Glutamatergic neuron (in vitro differentiated cells): ENCODE data around the gene ROR2. TPM values are rescaled to one million over a fixed set of nuclear protein-coding genes. Genes with fewer than 3 reads are reported as not detected.

ENCODE experiments used
- DNase-seq: peaks from one replicate; pipeline ENCODE4 v3.0.0; 2022
- H3K27ac Mint-ChIP-seq: one replicate; pipeline ENCODE4 v1.8.0; 2020; ENCODE audit warnings: mild to moderate bottlenecking, mixed read lengths, inconsistent platforms; ENCODE audit not compliant: unreplicated experiment
- H3K27me3 Mint-ChIP-seq: one replicate; pipeline ENCODE4 v1.8.0; 2020; ENCODE audit warnings: mild to moderate bottlenecking, moderate library complexity, mixed read lengths, inconsistent platforms; ENCODE audit not compliant: unreplicated experiment
- H3K36me3 Mint-ChIP-seq: one replicate; pipeline ENCODE4 v1.8.0; 2020; ENCODE audit warnings: mild to moderate bottlenecking, mixed read lengths, inconsistent platforms; ENCODE audit not compliant: unreplicated experiment
- H3K4me1 Mint-ChIP-seq: one replicate; pipeline ENCODE4 v1.8.0; 2020; ENCODE audit warnings: mild to moderate bottlenecking, low read depth, mixed read lengths, inconsistent platforms; ENCODE audit not compliant: unreplicated experiment
- H3K4me3 Mint-ChIP-seq: one replicate; pipeline ENCODE4 v1.8.0; 2020; ENCODE audit warnings: mild to moderate bottlenecking, mixed read lengths, inconsistent platforms; ENCODE audit not compliant: unreplicated experiment
- H3K9me3 Mint-ChIP-seq: one replicate; pipeline ENCODE4 v1.8.0; 2020; ENCODE audit warnings: mild to moderate bottlenecking, moderate library complexity, mixed read lengths, inconsistent platforms; ENCODE audit not compliant: unreplicated experiment
- total RNA-seq: library from RNA; stranded (reverse); fragmentation: NEBNext Ultra II Directional; extraction: Animal tissue kit (Norgen Biotek cat#: 25700); gene quantifications from one replicate; pipeline ENCODE4 v1.2.1, GENCODE V29; 2021; ENCODE audit not compliant: unreplicated experiment
- TF ChIP-seq, protein P1 (sequence below): fragments of 200-600 bp; sonication (generic); IDR thresholded peaks from one replicate; pipeline ENCODE4 v1.5.0; 2021; ENCODE audit not compliant: partially characterized antibody, unreplicated experiment

Gene ROR2
- total RNA-seq, 1 donor from 2014 or later, result 51.1 TPM

GRCh38 chr9:91775708-91776028, 174.4 kb downstream of the ROR2 start:
- H3K9me3 Mint-ChIP-seq, result peaks cover 18% of the 10 kb centered on the region
- peak overlapping the region; percentile 45 for H3K4me3 Mint-ChIP-seq
- DNase-seq, result no peak
- H3K4me1 Mint-ChIP-seq, result peaks cover 63% of the 10 kb centered on the region
- TF ChIP-seq, protein P1, sequence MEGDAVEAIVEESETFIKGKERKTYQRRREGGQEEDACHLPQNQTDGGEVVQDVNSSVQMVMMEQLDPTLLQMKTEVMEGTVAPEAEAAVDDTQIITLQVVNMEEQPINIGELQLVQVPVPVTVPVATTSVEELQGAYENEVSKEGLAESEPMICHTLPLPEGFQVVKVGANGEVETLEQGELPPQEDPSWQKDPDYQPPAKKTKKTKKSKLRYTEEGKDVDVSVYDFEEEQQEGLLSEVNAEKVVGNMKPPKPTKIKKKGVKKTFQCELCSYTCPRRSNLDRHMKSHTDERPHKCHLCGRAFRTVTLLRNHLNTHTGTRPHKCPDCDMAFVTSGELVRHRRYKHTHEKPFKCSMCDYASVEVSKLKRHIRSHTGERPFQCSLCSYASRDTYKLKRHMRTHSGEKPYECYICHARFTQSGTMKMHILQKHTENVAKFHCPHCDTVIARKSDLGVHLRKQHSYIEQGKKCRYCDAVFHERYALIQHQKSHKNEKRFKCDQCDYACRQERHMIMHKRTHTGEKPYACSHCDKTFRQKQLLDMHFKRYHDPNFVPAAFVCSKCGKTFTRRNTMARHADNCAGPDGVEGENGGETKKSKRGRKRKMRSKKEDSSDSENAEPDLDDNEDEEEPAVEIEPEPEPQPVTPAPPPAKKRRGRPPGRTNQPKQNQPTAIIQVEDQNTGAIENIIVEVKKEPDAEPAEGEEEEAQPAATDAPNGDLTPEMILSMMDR, result peak; percentile 67
- H3K27ac Mint-ChIP-seq, result peak overlapping the region; percentile 84
- H3K27me3 Mint-ChIP-seq, result peaks cover 9% of the 10 kb centered on the region
- H3K36me3 Mint-ChIP-seq, result no peaks in the 10 kb centered on the region

- no peaks in the 10 kb centered on the region for H3K36me3 Mint-ChIP-seq
- peaks cover 68% of the 10 kb centered on the region for H3K4me1 Mint-ChIP-seq
- TF ChIP-seq, protein P1, result peak; percentile 96
- H3K4me3 Mint-ChIP-seq, result peak overlapping the region; percentile 45
- H3K27ac Mint-ChIP-seq, result peak overlapping the region; percentile 84
- DNase-seq, result peak; percentile 87
- H3K9me3 Mint-ChIP-seq, result peaks cover 18% of the 10 kb centered on the region
- H3K27me3 Mint-ChIP-seq, result peaks cover 10% of the 10 kb centered on the region
Measured at GRCh38 chr9:91775011-91775707, 174.9 kb downstream of the ROR2 start.

GRCh38 chr9:91773156-91773555, 176.9 kb downstream of the ROR2 start:
- Mint-ChIP-seq H3K27me3 (peaks cover 12% of the 10 kb centered on the region), H3K9me3 (peaks cover 20% of the 10 kb centered on the region), H3K36me3 (no peaks in the 10 kb centered on the region), H3K27ac (peak overlapping the region; percentile 71), H3K4me1 (peaks cover 77% of the 10 kb centered on the region), H3K4me3 (peak overlapping the region; percentile 36)
- no peak for DNase-seq
- TF ChIP-seq, protein P1, result no peak

GRCh38 chr9:91771864-91772263, 178.2 kb downstream of the ROR2 start:
- Mint-ChIP-seq H3K27me3 (peaks cover 12% of the 10 kb centered on the region), H3K9me3 (peaks cover 20% of the 10 kb centered on the region), H3K4me1 (peaks cover 80% of the 10 kb centered on the region), H3K27ac (peak overlapping the region; percentile 84), H3K4me3 (peak overlapping the region; percentile 66), H3K36me3 (peaks cover 4% of the 10 kb centered on the region)
- DNase-seq, result no peak
- TF ChIP-seq, protein P1, result no peak

DNA sequence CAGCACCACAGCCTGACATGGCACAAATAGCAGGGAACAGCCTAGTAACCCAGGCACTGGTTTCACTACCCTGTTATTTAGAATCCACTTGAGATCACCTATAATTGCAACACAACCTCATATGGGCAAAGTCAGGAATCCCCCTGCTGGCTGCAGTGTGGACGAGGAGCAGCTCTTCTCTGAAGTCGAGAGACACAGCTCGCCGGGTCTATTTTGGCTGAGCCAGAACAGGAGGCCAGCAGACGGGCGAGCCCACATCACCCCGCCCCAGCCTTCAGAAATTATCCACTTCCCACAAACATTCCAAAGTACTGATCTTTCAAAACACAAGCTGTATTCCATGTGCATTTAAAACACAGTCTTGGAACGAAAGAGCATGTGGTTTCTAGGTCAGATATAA, 179.0 kb downstream of the ROR2 start:
- no peak overlapping the region for H3K4me3 Mint-ChIP-seq
- H3K4me1 Mint-ChIP-seq, result peaks cover 79% of the 10 kb centered on the region
- peaks cover 12% of the 10 kb centered on the region for H3K27me3 Mint-ChIP-seq
- H3K36me3 Mint-ChIP-seq, result peaks cover 4% of the 10 kb centered on the region
- H3K9me3 Mint-ChIP-seq, result peaks cover 16% of the 10 kb centered on the region
- TF ChIP-seq, protein P1, result no peak
- DNase-seq, result peak; percentile 67
- peak overlapping the region; percentile 84 for H3K27ac Mint-ChIP-seq
